ENCODE results near the gene OR5L1.

The OR5L1 gene

DNA sequence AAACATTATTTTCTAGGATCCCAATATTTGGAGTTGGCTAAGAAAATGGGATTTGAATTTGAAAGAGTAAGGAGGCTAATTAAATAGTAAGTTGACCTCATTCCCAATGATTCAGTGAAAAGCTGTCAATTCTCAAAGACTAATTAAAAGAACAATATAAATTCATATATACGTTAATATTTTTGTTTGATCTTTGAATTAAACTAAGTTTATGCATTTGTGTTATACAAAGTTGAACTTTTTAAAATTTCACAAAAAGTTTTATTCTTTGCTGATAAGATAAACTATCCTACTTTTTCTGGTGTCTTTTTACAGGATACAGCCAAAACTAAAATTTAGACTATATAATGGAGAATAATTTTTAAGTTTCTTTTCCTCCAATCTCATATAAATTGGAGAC, at the start of gene OR5L1:
TSS of gene OR5L1 (plus strand) at position 301 of the 400 bp plus-strand sequence. CDS start 100 bp downstream, outside the sequence.
- peaks cover 31% of the 10 kb centered on the region for H3K9me3 Mint-ChIP-seq
- no peak within 1 kb of the TSS for H3K27ac Mint-ChIP-seq

DNA sequence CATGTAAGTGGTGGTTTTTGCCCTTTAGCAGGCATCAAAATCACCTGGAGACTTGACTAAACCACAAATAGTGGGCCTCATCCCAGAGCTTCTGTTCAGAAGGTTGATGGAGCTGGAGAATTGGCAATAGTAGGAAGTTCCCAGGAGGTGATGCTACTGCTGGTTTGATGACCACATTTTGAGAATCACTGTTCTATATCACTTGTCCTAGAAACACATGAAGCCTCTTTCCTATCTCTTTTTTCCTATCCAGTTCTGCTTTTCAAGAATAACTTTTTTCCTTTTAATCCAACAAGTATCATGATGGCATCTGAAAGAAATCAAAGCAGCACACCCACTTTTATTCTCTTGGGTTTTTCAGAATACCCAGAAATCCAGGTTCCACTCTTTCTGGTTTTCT, 38.0 kb upstream of the OR5L1 start, which contains the start of gene OR5D13:
TSS of gene OR5D13 (plus strand) at position 301 of the 400 bp plus-strand sequence. CDS start at position 301, 0 bp downstream.
- peaks cover 36% of the 10 kb centered on the region for H3K9me3 Mint-ChIP-seq
- H3K27ac Mint-ChIP-seq: no peak within 1 kb of the TSS
- H3K4me3 Mint-ChIP-seq: no peak within 1 kb of the TSS
- H3K36me3 Mint-ChIP-seq (ENCODE audit: low read depth): no peaks in the 10 kb centered on the region
- no peaks in the 10 kb centered on the region for H3K4me1 Mint-ChIP-seq (ENCODE audit: low read depth)
- H3K27me3 Mint-ChIP-seq: no peaks in the 10 kb centered on the region
- DNase-seq: no peak

More for the DNA sequence above, at the start of gene OR5L1:
- Mint-ChIP-seq H3K4me3 (no peak within 1 kb of the TSS), H3K36me3 (ENCODE audit: low read depth) (no peaks in the 10 kb centered on the region), H3K4me1 (ENCODE audit: low read depth) (no peaks in the 10 kb centered on the region), H3K27me3 (no peaks in the 10 kb centered on the region)
- DNase-seq: no peak

DNA sequence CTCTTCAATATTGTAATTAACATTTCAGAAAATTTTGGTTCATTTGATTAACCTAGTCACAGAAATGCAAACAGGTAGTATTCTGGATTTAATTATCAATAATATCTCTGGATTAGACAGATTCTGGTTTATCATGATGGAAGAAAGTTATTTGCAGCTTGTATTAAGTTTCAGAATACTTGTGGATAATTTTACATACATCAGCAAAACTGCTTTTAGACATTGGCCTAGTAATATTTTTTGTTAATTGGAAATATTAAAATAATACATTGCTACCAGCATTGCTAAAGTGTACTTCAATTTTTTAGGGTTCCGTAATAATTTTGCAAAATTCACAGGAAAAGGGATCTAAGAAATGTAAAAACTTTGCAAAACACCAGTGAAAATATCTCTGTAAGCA, 19.6 kb upstream of the OR5L1 start:
- H3K27me3 Mint-ChIP-seq: no peaks in the 10 kb centered on the region
- no peaks in the 10 kb centered on the region for H3K4me1 Mint-ChIP-seq (ENCODE audit: low read depth)
- DNase-seq: no peak
- H3K27ac Mint-ChIP-seq: no peak overlapping the region
- no peak overlapping the region for H3K4me3 Mint-ChIP-seq
- H3K9me3 Mint-ChIP-seq: peaks cover 16% of the 10 kb centered on the region
- H3K36me3 Mint-ChIP-seq (ENCODE audit: low read depth): no peaks in the 10 kb centered on the region

- H3K36me3 Mint-ChIP-seq (ENCODE audit: low read depth): no peaks in the 10 kb centered on the region
- H3K4me3 Mint-ChIP-seq: no peak overlapping the region
- no peaks in the 10 kb centered on the region for H3K4me1 Mint-ChIP-seq (ENCODE audit: low read depth)
- no peaks in the 10 kb centered on the region for H3K27me3 Mint-ChIP-seq
- no peak for DNase-seq
- no peak overlapping the region for H3K27ac Mint-ChIP-seq
- peaks cover 13% of the 10 kb centered on the region for H3K9me3 Mint-ChIP-seq
These were observed 17.8 kb upstream of the OR5L1 start for GRCh38 chr11:55793321-55793720.

GRCh38 chr11:55795256-55795655, 15.9 kb upstream of the OR5L1 start, which contains the start of gene OR5D14:
Gene OR5D14 (plus strand): TSS chr11:55795556. CDS start chr11:55795556, 0 bp downstream.
- no peak for DNase-seq
- no peaks in the 10 kb centered on the region for H3K4me1 Mint-ChIP-seq (ENCODE audit: low read depth)
- H3K36me3 Mint-ChIP-seq (ENCODE audit: low read depth): no peaks in the 10 kb centered on the region
- H3K27me3 Mint-ChIP-seq: no peaks in the 10 kb centered on the region
- H3K4me3 Mint-ChIP-seq: no peak within 1 kb of the TSS
- H3K27ac Mint-ChIP-seq: no peak within 1 kb of the TSS
- H3K9me3 Mint-ChIP-seq: peaks cover 20% of the 10 kb centered on the region

DNA sequence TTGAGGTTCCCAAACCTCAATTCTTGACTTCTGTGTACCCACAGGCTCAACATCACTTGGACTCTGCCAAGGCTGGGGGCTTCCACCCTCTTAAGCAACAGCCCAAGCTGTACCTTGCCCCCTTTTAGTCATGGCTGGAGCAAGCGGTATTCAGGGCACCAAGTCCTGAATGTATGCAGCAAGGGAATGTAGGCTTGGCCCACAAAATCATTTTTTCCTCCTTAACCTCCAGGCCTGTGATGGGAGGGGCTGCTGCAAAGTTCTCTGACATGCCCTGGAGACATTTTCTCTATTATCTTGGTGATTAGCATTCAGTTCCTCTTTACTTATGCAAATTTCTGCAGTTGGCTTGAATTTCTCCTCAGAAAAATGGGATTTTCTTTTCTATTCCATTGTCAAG, 4.9 kb upstream of the OR5L1 start:
- Mint-ChIP-seq H3K9me3 (peaks cover 32% of the 10 kb centered on the region), H3K36me3 (ENCODE audit: low read depth) (no peaks in the 10 kb centered on the region), H3K4me3 (no peak overlapping the region), H3K27ac (no peak overlapping the region), H3K27me3 (no peaks in the 10 kb centered on the region), H3K4me1 (ENCODE audit: low read depth) (no peaks in the 10 kb centered on the region)
- DNase-seq: no peak

DNA sequence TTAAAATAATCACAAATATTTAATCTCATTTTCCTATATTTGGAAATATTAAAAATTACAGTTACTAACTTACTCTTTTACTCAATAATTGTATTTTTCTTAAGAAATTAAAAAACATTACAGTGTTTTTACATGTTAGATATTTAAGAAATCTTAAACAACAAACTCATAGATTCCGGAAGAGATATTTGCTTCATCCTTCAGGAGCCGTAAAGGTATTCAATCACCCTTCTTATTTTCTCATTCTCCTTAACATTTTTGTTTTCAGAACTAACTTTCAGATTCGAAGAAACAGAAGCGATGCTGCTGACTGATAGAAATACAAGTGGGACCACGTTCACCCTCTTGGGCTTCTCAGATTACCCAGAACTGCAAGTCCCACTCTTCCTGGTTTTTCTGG, 8.2 kb downstream of the OR5L1 start, which contains the start of gene OR5D18:
TSS of gene OR5D18 (plus strand) at position 301 of the 400 bp plus-strand sequence. CDS start at position 301, 0 bp downstream.
- Mint-ChIP-seq H3K27me3 (no peaks in the 10 kb centered on the region), H3K4me3 (no peak within 1 kb of the TSS), H3K4me1 (ENCODE audit: low read depth) (no peaks in the 10 kb centered on the region), H3K9me3 (peaks cover 26% of the 10 kb centered on the region), H3K36me3 (ENCODE audit: low read depth) (no peaks in the 10 kb centered on the region), H3K27ac (no peak within 1 kb of the TSS)
- DNase-seq: no peak

DNA sequence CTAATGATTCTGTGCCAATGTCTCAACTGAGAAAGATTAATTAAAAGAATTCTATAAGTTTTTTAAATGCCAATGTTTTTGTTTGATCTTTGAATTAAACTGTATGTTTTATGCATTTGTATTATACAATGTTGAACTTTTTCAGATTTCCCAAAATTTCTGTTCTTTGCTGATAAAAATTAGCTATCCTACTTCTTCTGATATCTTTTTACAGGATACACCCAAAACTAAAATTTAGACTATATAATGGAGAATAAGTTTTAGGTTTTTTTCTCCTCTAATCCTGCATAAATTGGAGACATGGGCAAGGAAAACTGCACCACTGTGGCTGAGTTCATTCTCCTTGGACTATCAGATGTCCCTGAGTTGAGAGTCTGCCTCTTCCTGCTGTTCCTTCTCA, 15.8 kb downstream of the OR5L1 start, which contains the start of gene OR5L2:
TSS of gene OR5L2 (plus strand) at position 301 of the 400 bp plus-strand sequence. CDS start at position 301, 0 bp downstream.
- no peaks in the 10 kb centered on the region for H3K36me3 Mint-ChIP-seq (ENCODE audit: low read depth)
- DNase-seq: no peak
- H3K4me1 Mint-ChIP-seq (ENCODE audit: low read depth): no peaks in the 10 kb centered on the region
- H3K27me3 Mint-ChIP-seq: no peaks in the 10 kb centered on the region
- H3K4me3 Mint-ChIP-seq: no peak within 1 kb of the TSS
- H3K27ac Mint-ChIP-seq: no peak within 1 kb of the TSS
- H3K9me3 Mint-ChIP-seq: peaks cover 10% of the 10 kb centered on the region

- no peak for DNase-seq
- no peaks in the 10 kb centered on the region for H3K36me3 Mint-ChIP-seq (ENCODE audit: low read depth)
These were observed 27.3 kb downstream of the OR5L1 start, which contains the start of gene OR5D16 for GRCh38 chr11:55838452-55838851. Gene OR5D16 (plus strand): TSS chr11:55838752. CDS start chr11:55838752, 0 bp downstream.

GRCh38 chr11:55847453-55847852, 36.3 kb downstream of the OR5L1 start:
- no peaks in the 10 kb centered on the region for H3K36me3 Mint-ChIP-seq (ENCODE audit: low read depth)
- H3K27ac Mint-ChIP-seq: no peak overlapping the region
- no peaks in the 10 kb centered on the region for H3K4me1 Mint-ChIP-seq (ENCODE audit: low read depth)
- H3K4me3 Mint-ChIP-seq: no peak overlapping the region
- DNase-seq: no peak
- peaks cover 12% of the 10 kb centered on the region for H3K9me3 Mint-ChIP-seq
- H3K27me3 Mint-ChIP-seq: no peaks in the 10 kb centered on the region

More at GRCh38 chr11:55838452-55838851, 27.3 kb downstream of the OR5L1 start, which contains the start of gene OR5D16:
- H3K27ac Mint-ChIP-seq: no peak within 1 kb of the TSS
- H3K27me3 Mint-ChIP-seq: no peaks in the 10 kb centered on the region
- H3K9me3 Mint-ChIP-seq: peaks cover 26% of the 10 kb centered on the region
- no peak within 1 kb of the TSS for H3K4me3 Mint-ChIP-seq
- no peaks in the 10 kb centered on the region for H3K4me1 Mint-ChIP-seq (ENCODE audit: low read depth)

GRCh38 chr11:55849037-55849436, 37.9 kb downstream of the OR5L1 start:
- H3K9me3 Mint-ChIP-seq: peaks cover 10% of the 10 kb centered on the region
- H3K4me3 Mint-ChIP-seq: no peak overlapping the region
- no peak overlapping the region for H3K27ac Mint-ChIP-seq
- no peak for DNase-seq
- no peaks in the 10 kb centered on the region for H3K27me3 Mint-ChIP-seq
- no peaks in the 10 kb centered on the region for H3K4me1 Mint-ChIP-seq (ENCODE audit: low read depth)
- no peaks in the 10 kb centered on the region for H3K36me3 Mint-ChIP-seq (ENCODE audit: low read depth)

- Mint-ChIP-seq H3K27ac (no peak overlapping the region), H3K27me3 (no peaks in the 10 kb centered on the region), H3K4me3 (no peak overlapping the region), H3K4me1 (ENCODE audit: low read depth) (no peaks in the 10 kb centered on the region), H3K36me3 (ENCODE audit: low read depth) (no peaks in the 10 kb centered on the region), H3K9me3 (peaks cover 17% of the 10 kb centered on the region)
- no peak for DNase-seq
These were observed 41.0 kb downstream of the OR5L1 start for GRCh38 chr11:55852141-55852540.

DNA sequence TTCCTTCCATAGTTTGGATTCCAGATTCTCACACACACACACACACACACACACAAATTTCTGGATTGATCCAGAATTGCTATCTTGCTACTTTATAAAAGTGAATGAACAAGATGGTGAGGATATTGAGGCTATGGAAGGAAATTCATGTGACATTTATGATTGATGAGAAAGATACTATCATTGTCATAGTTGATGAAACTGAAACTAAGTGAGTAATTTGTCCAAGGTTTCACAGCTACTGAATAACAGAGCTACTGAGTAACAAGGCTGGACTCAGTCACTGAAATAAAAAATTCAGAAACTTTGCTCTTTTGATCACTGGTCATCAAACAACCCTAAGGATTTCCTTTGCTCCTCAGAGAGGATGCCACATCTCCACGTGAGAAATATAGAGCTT, 43.5 kb downstream of the OR5L1 start:
- no peak overlapping the region for H3K4me3 Mint-ChIP-seq
- DNase-seq: no peak

More for the DNA sequence above, 43.5 kb downstream of the OR5L1 start:
- Mint-ChIP-seq H3K4me1 (ENCODE audit: low read depth) (no peaks in the 10 kb centered on the region), H3K27ac (no peak overlapping the region), H3K27me3 (no peaks in the 10 kb centered on the region), H3K9me3 (peaks cover 21% of the 10 kb centered on the region), H3K36me3 (ENCODE audit: low read depth) (no peaks in the 10 kb centered on the region)
